ENCODE results near the gene LRRTM4. TPM values are rescaled to one million over a fixed set of nuclear protein-coding genes. Genes with fewer than 3 reads are reported as not detected.

The LRRTM4 gene
- total RNA-seq, 1 donor from 2014 or later, result not detected

DNA sequence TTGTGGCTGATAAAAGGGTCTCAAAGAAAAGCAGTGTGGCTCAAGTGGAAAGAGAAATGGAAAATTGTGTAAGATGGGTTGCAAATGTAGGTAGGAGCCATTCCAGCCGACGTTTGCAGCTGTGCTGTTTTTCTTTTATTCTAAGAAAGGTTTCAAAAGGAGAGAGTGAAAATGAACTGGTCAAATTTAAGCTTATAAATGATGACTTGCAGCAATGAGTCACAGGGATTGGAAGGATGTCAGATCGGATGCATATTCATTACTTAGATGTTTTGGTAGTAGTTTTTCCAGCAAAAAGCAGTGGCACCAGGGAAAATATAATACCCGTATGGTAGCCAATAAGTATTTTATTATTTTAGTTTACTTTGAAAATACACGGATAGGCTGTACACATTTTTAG, 79.1 kb downstream of the LRRTM4 start:
- DNase-seq (ENCODE audit: low spot score in 2 of 2), result no peak
- no peak overlapping the region for H3K4me3 ChIP-seq
- intact Hi-C loops (cut with DNase I), result no loop called here
- no peaks in the 10 kb centered on the region for H3K4me1 ChIP-seq
- no peak overlapping the region for H3K27ac ChIP-seq
- no peaks in the 10 kb centered on the region for H3K9me3 ChIP-seq
- TF ChIP-seq, protein P1, sequence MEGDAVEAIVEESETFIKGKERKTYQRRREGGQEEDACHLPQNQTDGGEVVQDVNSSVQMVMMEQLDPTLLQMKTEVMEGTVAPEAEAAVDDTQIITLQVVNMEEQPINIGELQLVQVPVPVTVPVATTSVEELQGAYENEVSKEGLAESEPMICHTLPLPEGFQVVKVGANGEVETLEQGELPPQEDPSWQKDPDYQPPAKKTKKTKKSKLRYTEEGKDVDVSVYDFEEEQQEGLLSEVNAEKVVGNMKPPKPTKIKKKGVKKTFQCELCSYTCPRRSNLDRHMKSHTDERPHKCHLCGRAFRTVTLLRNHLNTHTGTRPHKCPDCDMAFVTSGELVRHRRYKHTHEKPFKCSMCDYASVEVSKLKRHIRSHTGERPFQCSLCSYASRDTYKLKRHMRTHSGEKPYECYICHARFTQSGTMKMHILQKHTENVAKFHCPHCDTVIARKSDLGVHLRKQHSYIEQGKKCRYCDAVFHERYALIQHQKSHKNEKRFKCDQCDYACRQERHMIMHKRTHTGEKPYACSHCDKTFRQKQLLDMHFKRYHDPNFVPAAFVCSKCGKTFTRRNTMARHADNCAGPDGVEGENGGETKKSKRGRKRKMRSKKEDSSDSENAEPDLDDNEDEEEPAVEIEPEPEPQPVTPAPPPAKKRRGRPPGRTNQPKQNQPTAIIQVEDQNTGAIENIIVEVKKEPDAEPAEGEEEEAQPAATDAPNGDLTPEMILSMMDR (IDR thresholded peaks at IDR 0.05), result no peak
- H3K27me3 ChIP-seq, result no peaks in the 10 kb centered on the region
- H3K36me3 ChIP-seq, result no peaks in the 10 kb centered on the region

DNA sequence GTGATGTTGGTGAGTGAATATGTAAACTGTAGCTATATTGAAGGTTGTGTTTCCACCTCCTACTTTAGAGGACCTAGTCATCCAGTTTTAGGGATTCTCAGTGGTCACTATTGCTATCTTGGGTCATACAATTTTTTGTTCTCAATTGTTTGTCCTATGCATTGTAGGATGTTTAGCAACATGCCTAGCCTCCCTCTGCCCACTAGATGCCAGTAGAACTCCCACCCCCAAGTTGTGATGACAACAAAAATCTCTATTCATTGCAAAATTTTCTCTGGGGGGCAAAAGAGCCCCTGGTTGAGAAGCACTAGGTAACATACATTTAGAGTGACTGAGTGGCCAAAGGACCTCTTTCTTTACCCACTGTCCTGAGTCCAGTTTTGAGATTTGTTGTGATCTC, 87.3 kb downstream of the LRRTM4 start:
- Histone ChIP-seq H3K9me3 (no peaks in the 10 kb centered on the region), H3K4me1 (no peaks in the 10 kb centered on the region), H3K27ac (no peak overlapping the region), H3K36me3 (no peaks in the 10 kb centered on the region), H3K4me3 (no peak overlapping the region), H3K27me3 (no peaks in the 10 kb centered on the region)
- intact Hi-C loops (cut with DNase I), result no loop called here
- TF ChIP-seq, protein P1 (IDR thresholded peaks at IDR 0.05), result no peak
- no peak for DNase-seq (ENCODE audit: low spot score in 2 of 2)

DNA sequence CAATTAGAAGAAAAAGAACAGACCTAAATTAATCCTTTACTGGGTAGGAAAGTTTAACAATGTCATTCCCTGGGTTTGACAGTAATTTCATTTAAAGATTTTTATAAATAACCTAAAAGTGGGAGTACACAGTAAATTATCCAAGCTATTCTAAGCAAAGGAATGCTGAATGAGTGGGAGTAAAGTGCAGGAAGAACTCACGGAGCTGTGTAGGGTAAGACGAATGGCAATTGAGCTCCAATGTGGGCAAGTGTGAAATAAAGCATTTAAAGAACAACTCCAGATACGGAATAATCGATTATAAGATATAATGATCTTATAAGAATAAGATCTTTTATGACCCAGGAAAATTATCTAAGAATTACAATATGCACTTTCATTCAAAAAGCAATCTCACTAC, 93.2 kb downstream of the LRRTM4 start:
- intact Hi-C loops (cut with DNase I), result no loop called here
- no peak overlapping the region for H3K27ac ChIP-seq
- no peaks in the 10 kb centered on the region for H3K4me1 ChIP-seq
- H3K9me3 ChIP-seq, result no peaks in the 10 kb centered on the region
- no peaks in the 10 kb centered on the region for H3K27me3 ChIP-seq
- no peak overlapping the region for H3K4me3 ChIP-seq
- TF ChIP-seq, protein P1 (IDR thresholded peaks at IDR 0.05), result no peak
- H3K36me3 ChIP-seq, result no peaks in the 10 kb centered on the region
- DNase-seq (ENCODE audit: low spot score in 2 of 2), result no peak

DNA sequence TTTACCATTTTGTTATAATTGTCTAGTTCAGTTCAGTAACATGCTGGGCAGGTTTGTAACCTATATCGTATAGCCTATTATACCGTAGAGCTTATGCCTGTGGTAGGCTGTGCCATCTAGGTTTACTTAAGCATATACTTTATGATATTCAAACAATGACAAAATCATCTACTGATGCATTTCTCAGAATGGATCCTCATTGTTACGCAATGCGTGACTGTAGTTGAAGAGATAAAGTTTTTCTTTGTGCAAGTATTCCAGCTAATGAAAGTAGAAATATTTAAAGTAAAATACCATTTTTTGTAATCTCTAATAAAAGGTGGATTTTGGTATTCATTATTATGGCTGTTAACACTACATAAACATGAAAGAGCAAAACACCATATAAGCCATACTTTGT, 100.2 kb downstream of the LRRTM4 start:
- no peaks in the 10 kb centered on the region for H3K4me1 ChIP-seq
- no peaks in the 10 kb centered on the region for H3K9me3 ChIP-seq
- TF ChIP-seq, protein P1 (IDR thresholded peaks at IDR 0.05), result no peak
- no peak for DNase-seq (ENCODE audit: low spot score in 2 of 2)
- H3K4me3 ChIP-seq, result no peak overlapping the region
- intact Hi-C loops (cut with DNase I), result no loop called here
- H3K27ac ChIP-seq, result no peak overlapping the region
- no peaks in the 10 kb centered on the region for H3K36me3 ChIP-seq
- no peaks in the 10 kb centered on the region for H3K27me3 ChIP-seq

DNA sequence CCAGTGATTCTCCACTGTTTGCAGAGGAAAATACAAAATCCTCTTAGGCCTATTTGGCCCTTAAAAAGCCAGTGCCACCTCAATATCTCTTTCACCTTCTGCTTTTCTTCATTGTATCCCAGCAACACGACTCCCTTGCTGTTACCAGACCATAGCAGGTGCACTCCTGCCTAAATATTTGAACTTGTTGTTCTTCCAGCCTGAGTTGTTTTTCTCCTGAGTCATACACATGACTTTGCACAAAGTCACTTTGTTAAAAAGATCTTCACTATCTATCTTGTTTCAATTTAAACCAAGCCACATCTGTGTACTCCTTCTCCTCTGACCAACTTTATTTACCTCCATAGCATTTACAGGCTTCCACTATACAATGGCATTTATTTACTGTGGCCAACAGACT, 103.6 kb downstream of the LRRTM4 start:
- TF ChIP-seq, protein P1 (IDR thresholded peaks at IDR 0.05), result no peak

DNA sequence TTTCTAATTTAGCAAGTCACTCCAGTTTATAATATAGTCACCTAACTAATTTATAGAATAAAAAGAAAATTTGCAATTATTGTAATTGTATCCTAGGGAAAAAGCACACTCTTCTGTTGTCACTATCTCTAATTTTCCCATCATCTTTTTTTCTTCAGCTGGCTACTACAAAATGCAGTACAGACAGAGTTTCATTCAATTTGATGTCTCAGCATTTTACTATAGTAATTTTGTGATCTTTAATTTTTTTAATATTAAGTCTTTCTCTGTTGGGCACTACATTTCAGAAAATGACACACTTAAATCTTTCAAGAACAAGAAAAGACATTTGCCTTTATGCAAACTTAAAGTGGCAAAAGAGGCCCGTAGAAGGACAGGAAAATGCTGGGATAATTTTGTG, 118.0 kb downstream of the LRRTM4 start:
- H3K36me3 ChIP-seq, result no peaks in the 10 kb centered on the region
- H3K27me3 ChIP-seq, result no peaks in the 10 kb centered on the region
- H3K4me1 ChIP-seq, result no peaks in the 10 kb centered on the region
- TF ChIP-seq, protein P1 (IDR thresholded peaks at IDR 0.05), result no peak
- no peak for DNase-seq (ENCODE audit: low spot score in 2 of 2)
- no peak overlapping the region for H3K4me3 ChIP-seq
- no peak overlapping the region for H3K27ac ChIP-seq
- H3K9me3 ChIP-seq, result no peaks in the 10 kb centered on the region
- intact Hi-C loops (cut with DNase I), result no loop called here

More for the DNA sequence above, 103.6 kb downstream of the LRRTM4 start:
- Histone ChIP-seq H3K9me3 (no peaks in the 10 kb centered on the region), H3K4me1 (no peaks in the 10 kb centered on the region), H3K27ac (no peak overlapping the region), H3K36me3 (no peaks in the 10 kb centered on the region), H3K4me3 (no peak overlapping the region), H3K27me3 (no peaks in the 10 kb centered on the region)
- DNase-seq (ENCODE audit: low spot score in 2 of 2), result no peak
- intact Hi-C loops (cut with DNase I), result no loop called here
